Suprapubic skin (tissue), 4 donors: Measurements from ENCODE around the gene PPP1R9A.

ENCODE experiments used
- CTCF ChIP-seq, 2 donors: fragments of 200-600 bp in 1 of 2; fragments of 450-650 bp in 1 of 2; sonication (generic) in 1 of 2; IDR thresholded peaks; one replicate each; pipeline ENCODE4 v1.5.1; 2016 to 2019; ENCODE audit warnings: antibody characterized with exemption in 2 of 2, mild to moderate bottlenecking in 1 of 2, moderate library complexity in 1 of 2
- EP300 ChIP-seq: sonication (generic); formaldehyde crosslinking; IDR thresholded peaks from one replicate; pipeline ENCODE4 v1.6.1; 2017; ENCODE audit warnings: antibody characterized with exemption
- POLR2A ChIP-seq, 2 donors: fragments of 450-650 bp; IDR thresholded peaks; one replicate each; pipeline ENCODE4 v1.6.1; 2017; ENCODE audit warnings: antibody characterized with exemption in 2 of 2, mild to moderate bottlenecking in 2 of 2, moderate library complexity in 2 of 2
- POLR2AphosphoS5 ChIP-seq, 3 donors: sonication (generic); formaldehyde crosslinking; IDR thresholded peaks; one replicate each; pipeline ENCODE4 v1.6.1; 2017; ENCODE audit warnings: antibody characterized with exemption in 3 of 3

GRCh38 chr7:95213148-95213547, 305.8 kb downstream of the PPP1R9A start:
- TF ChIP-seq CTCF (IDR thresholded peaks at IDR 0.05) (no peak), POLR2AphosphoS5 (IDR thresholded peaks at IDR 0.05) (no peak), POLR2A (IDR thresholded peaks at IDR 0.05) (no peak), EP300 (no peak)
